ENCODE results near the gene KIF25. TPM values are rescaled to one million over a fixed set of nuclear protein-coding genes. Genes with fewer than 3 reads are reported as not detected.

Gene KIF25
- total RNA-seq, 1 experiment from 2014 or later: 0.59 TPM

DNA sequence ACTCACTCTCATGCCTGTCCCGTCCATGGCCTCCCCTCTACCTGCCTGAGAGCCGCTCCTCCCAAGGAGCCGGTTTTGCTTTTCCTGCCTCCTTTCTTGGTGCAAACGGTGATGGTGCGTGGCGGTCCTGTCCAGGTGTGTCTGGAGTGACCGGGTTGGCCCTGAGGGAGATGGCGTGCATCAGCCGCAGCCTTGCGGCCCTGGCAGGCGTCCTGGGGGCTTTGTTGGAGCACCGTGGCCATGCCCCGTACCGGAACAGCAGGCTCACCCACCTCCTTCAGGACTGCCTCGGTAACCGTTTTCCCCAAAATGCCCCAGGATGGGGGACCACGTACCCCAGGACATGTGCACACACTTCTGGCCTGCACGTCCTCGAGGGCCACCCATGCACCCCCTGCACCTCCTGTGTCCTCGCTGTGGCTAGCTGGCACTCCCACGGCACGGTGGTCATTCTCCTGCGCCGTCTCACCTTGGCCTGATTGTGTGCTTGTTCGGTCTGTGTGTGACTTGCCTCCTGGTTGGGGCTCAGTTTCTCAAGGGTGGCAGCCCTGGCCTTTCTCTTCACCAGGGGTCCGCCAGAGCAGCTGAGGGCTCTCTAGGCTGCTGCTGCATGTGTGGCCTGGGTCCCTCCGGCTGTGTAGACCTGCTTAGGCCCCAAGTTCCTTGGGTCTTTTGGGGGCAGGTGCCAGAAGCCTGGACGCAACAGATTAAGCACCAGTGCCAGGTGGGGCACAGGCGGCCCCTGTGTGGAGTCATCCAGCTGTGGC, 45.1 kb downstream of the KIF25 start:
- H4K5ac ChIP-seq (ENCODE audit: insufficient read length, low read depth, low read length): no peak overlapping the region
- H3K23me2 ChIP-seq (ENCODE audit: insufficient read length, low read depth, low read length, poor library complexity, severe bottlenecking): peaks cover 3% of the 10 kb centered on the region
- Mint-ChIP-seq H3K9me3 (peaks cover 36 to 44% of the 10 kb centered on the region in 2 experiments), H3K4me1 (no peaks in the 10 kb centered on the region), H3K27me3 (ENCODE audit: low read depth) (peaks cover 13% of the 10 kb centered on the region), H3K36me3 (ENCODE audit: insufficient read depth in 1 of 3, low read depth in 3 of 3) (peaks cover 16 to 43% (median 26%) of the 10 kb centered on the region in 3 experiments), H3K27ac (no peak overlapping the region), H3K4me3 (no peak overlapping the region)
- no peak overlapping the region for H3K4ac ChIP-seq (ENCODE audit: low read depth, low read length)
- H2BK5ac ChIP-seq (ENCODE audit: insufficient read length, low read length): no peak overlapping the region
- no peak overlapping the region for H4K91ac ChIP-seq (ENCODE audit: insufficient read length, low read depth, low read length)
- no peak for DNase-seq
- no peaks in the 10 kb centered on the region for H3K4me1 ChIP-seq (ENCODE audit: insufficient read depth, low read length)
- no peak overlapping the region for H3K14ac ChIP-seq (ENCODE audit: insufficient read depth, low read length)
- no peak overlapping the region for H2BK12ac ChIP-seq (ENCODE audit: insufficient read length, low read depth, low read length)
- H4K8ac ChIP-seq (replicated peaks; ENCODE audit: insufficient read length, low read depth, low read length): no peak overlapping the region
- no peaks in the 10 kb centered on the region for H4K20me1 ChIP-seq (ENCODE audit: control insufficient read depth, insufficient read depth, insufficient read length)
- no peak overlapping the region for H3K9ac ChIP-seq (ENCODE audit: extremely low read depth, insufficient read length, low read length)
- no peaks in the 10 kb centered on the region for H3K79me2 ChIP-seq (ENCODE audit: insufficient read depth, low read length)
- H3K9me3 ChIP-seq (ENCODE audit: control insufficient read depth, low read depth, low read length): peaks cover 32% of the 10 kb centered on the region
- H3K23ac ChIP-seq (ENCODE audit: insufficient read length, low read depth, low read length): no peak overlapping the region
- H3K27ac ChIP-seq (ENCODE audit: insufficient read length, low read depth, low read length): no peak overlapping the region
- H3K27me3 ChIP-seq (ENCODE audit: insufficient read depth, low read length): no peaks in the 10 kb centered on the region
- no peaks in the 10 kb centered on the region for H3K79me1 ChIP-seq (ENCODE audit: insufficient read depth, low read depth, low read length, poor library complexity, severe bottlenecking)
- WGBS (ENCODE audit: extremely low coverage, insufficient read length, low lambda C conversion rate): no CpG with 5 or more reads among the region's 29 CpGs
- H2BK120ac ChIP-seq (ENCODE audit: low read depth, low read length, poor library complexity, severe bottlenecking): no peak overlapping the region
- peak overlapping the region; percentile 26 for H3K18ac ChIP-seq (ENCODE audit: insufficient read length, low read depth, low read length)
- no peak overlapping the region for H2BK15ac ChIP-seq (ENCODE audit: low read depth, low read length)
- no peak overlapping the region for H3K56ac ChIP-seq (ENCODE audit: insufficient read length, low read depth, low read length)
- H3T11ph ChIP-seq (ENCODE audit: low read length): no peak overlapping the region
- no peak overlapping the region for H2AK5ac ChIP-seq (ENCODE audit: insufficient read length, low read length)
- no peak overlapping the region for H2AFZ ChIP-seq (ENCODE audit: low read length)
- no peak overlapping the region for H2BK20ac ChIP-seq (ENCODE audit: low read depth, low read length, poor library complexity, severe bottlenecking)
- H3K4me2 ChIP-seq (ENCODE audit: insufficient read depth, insufficient read length, low read length): no peak overlapping the region
- TF ChIP-seq, protein P1, sequence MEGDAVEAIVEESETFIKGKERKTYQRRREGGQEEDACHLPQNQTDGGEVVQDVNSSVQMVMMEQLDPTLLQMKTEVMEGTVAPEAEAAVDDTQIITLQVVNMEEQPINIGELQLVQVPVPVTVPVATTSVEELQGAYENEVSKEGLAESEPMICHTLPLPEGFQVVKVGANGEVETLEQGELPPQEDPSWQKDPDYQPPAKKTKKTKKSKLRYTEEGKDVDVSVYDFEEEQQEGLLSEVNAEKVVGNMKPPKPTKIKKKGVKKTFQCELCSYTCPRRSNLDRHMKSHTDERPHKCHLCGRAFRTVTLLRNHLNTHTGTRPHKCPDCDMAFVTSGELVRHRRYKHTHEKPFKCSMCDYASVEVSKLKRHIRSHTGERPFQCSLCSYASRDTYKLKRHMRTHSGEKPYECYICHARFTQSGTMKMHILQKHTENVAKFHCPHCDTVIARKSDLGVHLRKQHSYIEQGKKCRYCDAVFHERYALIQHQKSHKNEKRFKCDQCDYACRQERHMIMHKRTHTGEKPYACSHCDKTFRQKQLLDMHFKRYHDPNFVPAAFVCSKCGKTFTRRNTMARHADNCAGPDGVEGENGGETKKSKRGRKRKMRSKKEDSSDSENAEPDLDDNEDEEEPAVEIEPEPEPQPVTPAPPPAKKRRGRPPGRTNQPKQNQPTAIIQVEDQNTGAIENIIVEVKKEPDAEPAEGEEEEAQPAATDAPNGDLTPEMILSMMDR (conservative IDR thresholded peaks at IDR 0.05): no peak

All from H9 (cell line).